ENCODE data around the gene AGRN.

The AGRN gene

GRCh38 chr1:1040004-1040991, 20.4 kb downstream of the AGRN start:
- no peak for DNase-seq

- DNase-seq, result no peak
Observed at GRCh38 chr1:1041092-1041523, 21.2 kb downstream of the AGRN start.

DNA sequence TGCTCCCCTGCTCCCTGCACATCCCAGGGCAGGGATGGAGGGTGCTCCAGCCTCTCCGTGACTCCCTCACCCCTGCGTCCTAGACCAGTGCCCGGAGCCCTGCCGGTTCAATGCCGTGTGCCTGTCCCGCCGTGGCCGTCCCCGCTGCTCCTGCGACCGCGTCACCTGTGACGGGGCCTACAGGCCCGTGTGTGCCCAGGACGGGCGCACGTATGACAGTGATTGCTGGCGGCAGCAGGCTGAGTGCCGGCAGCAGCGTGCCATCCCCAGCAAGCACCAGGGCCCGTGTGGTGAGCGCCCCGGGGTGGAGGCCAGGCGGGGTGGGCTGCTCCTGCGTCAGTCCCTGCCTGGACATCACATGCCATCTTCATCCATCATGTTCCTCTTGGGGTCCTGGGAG, 22.0 kb downstream of the AGRN start:
- DNase-seq, result no peak

GRCh38 chr1:1042835-1043234, 22.9 kb downstream of the AGRN start:
- no peak for DNase-seq

GRCh38 chr1:1043411-1043810, 23.5 kb downstream of the AGRN start:
- no peak for DNase-seq

- no peak for DNase-seq
Observed at GRCh38 chr1:1043921-1044320, 24.0 kb downstream of the AGRN start.

GRCh38 chr1:1044455-1045078, 24.6 kb downstream of the AGRN start:
- no peak for DNase-seq

GRCh38 chr1:1045129-1045528, 25.2 kb downstream of the AGRN start:
- no peak for DNase-seq

GRCh38 chr1:1046243-1046642, 26.3 kb downstream of the AGRN start:
- DNase-seq, result no peak

DNA sequence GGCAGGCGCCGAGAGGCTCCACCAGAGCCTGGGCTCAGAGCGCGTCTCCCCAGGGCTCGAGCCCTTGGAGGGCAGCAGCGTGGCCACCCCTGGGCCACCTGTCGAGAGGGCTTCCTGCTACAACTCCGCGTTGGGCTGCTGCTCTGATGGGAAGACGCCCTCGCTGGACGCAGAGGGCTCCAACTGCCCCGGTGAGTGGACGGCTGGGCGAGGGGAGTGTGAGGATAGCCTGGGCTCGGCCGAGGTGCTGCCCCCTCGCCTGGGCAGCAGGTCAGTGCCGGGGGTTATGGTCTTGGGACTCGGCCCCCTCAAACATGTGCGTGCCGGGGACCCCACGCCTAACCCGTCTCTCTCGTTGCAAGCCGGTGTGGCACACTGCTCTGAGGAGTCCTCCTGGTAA, 26.8 kb downstream of the AGRN start:
- no peak for DNase-seq

- no peak for DNase-seq
Observed at GRCh38 chr1:1047407-1047806, 27.5 kb downstream of the AGRN start.

DNA sequence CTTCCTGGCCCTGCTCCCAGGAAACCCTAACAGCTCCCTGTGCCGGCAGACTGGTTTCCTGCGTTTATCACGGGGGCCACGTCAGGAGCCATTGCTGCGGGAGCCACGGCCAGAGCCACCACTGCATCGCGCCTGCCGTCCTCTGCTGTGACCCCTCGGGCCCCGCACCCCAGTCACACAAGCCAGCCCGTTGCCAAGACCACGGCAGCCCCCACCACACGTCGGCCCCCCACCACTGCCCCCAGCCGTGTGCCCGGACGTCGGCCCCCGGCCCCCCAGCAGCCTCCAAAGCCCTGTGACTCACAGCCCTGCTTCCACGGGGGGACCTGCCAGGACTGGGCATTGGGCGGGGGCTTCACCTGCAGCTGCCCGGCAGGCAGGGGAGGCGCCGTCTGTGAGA, 28.0 kb downstream of the AGRN start:
- DNase-seq, result no peak

DNA sequence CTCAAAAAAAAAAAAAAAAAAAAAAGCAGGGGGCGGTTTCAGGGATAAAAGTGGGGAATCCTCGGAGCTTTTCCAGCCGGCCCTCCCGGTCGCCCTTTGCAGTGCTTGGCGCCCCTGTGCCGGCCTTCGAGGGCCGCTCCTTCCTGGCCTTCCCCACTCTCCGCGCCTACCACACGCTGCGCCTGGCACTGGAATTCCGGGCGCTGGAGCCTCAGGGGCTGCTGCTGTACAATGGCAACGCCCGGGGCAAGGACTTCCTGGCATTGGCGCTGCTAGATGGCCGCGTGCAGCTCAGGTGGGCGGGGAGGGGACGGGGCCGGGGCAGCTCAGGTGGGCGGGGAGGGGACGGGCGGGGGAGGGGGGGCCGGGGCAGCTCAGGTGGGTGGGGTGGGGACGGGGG, 28.8 kb downstream of the AGRN start:
- DNase-seq, result no peak

- no peak for DNase-seq
Observed at GRCh38 chr1:1049318-1050165, 29.6 kb downstream of the AGRN start.

GRCh38 chr1:1050577-1051052, 30.7 kb downstream of the AGRN start:
- no peak for DNase-seq

DNA sequence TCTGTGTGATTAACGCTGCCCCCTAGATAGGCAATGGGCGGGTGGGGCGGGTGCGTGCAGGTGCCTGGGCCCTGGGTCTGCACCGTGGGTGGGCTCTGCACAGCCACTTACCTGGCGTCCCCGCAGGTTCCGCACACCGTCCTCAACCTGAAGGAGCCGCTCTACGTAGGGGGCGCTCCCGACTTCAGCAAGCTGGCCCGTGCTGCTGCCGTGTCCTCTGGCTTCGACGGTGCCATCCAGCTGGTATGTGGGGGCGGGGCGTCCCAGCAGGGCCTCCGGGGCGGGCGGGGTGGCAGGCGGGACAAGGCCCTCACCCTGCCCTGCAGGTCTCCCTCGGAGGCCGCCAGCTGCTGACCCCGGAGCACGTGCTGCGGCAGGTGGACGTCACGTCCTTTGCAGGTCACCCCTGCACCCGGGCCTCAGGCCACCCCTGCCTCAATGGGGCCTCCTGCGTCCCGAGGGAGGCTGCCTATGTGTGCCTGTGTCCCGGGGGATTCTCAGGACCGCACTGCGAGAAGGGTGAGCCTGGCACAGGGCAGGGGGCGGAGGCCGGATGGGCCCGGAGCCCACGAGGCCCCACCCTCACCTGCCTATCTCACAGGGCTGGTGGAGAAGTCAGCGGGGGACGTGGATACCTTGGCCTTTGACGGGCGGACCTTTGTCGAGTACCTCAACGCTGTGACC, 31.3 kb downstream of the AGRN start:
- no peak for DNase-seq

GRCh38 chr1:1052003-1052840, 32.3 kb downstream of the AGRN start:
- no peak for DNase-seq

GRCh38 chr1:1053022-1053421, 33.1 kb downstream of the AGRN start:
- no peak for DNase-seq

DNA sequence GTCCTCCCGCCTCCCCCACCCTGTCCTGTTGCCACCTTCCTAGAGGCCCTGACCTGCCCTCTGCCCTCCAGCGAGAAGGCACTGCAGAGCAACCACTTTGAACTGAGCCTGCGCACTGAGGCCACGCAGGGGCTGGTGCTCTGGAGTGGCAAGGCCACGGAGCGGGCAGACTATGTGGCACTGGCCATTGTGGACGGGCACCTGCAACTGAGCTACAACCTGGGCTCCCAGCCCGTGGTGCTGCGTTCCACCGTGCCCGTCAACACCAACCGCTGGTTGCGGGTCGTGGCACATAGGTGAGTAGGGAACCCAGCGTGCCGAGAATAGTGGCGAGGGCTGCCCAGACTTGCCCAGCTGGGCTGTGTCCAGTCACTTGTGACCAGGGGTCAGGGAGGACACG, 33.8 kb downstream of the AGRN start:
- DNase-seq, result no peak

- no peak for DNase-seq
Observed at GRCh38 chr1:1054099-1054700, 34.3 kb downstream of the AGRN start.

GRCh38 chr1:1054971-1055370, 35.1 kb downstream of the AGRN start:
- no peak for DNase-seq
